ENCODE data around the gene MAML3.

DNA sequence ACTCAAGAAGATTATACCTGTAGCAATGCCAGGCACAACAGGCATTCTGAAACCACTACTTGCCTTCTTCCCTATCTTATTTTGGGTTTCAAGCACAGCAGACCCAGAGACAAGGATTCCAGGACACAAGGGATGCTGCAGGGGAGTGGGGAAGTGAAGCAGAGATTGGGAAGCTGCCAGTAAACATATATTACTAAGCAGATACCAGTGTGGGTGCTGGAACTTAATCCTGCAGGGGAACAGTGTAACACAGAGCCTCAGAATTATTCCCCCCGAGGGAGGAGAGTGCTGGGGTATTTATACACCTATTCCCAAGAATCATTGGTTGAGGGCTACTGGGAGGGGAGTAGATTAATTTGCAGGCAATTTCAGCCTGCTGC, 33.3 kb upstream of the MAML3 start:
- TF ChIP-seq, protein P1, sequence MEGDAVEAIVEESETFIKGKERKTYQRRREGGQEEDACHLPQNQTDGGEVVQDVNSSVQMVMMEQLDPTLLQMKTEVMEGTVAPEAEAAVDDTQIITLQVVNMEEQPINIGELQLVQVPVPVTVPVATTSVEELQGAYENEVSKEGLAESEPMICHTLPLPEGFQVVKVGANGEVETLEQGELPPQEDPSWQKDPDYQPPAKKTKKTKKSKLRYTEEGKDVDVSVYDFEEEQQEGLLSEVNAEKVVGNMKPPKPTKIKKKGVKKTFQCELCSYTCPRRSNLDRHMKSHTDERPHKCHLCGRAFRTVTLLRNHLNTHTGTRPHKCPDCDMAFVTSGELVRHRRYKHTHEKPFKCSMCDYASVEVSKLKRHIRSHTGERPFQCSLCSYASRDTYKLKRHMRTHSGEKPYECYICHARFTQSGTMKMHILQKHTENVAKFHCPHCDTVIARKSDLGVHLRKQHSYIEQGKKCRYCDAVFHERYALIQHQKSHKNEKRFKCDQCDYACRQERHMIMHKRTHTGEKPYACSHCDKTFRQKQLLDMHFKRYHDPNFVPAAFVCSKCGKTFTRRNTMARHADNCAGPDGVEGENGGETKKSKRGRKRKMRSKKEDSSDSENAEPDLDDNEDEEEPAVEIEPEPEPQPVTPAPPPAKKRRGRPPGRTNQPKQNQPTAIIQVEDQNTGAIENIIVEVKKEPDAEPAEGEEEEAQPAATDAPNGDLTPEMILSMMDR (IDR thresholded peaks at IDR 0.05): no peak
- TF ChIP-seq POLR2A (IDR thresholded peaks at IDR 0.05): no peak

Measured in lower leg skin (tissue), 3 donors.